ENCODE data around the gene NHERF2. TPM values are rescaled to one million over a fixed set of nuclear protein-coding genes. Genes with fewer than 3 reads are reported as not detected.

Gene NHERF2
- total RNA-seq, 1 donor from 2014 or later = 2.3 TPM

GRCh38 chr16:2077016-2077415, 50.3 kb downstream of the NHERF2 start:
- DNase-seq (ENCODE audit: low spot score) = no peak
- Mint-ChIP-seq H3K27ac (no peak overlapping the region), H3K36me3 (ENCODE audit: low read depth) (peaks cover 11% of the 10 kb centered on the region), H3K4me1 (ENCODE audit: low read depth) (no peaks in the 10 kb centered on the region), H3K4me3 (ENCODE audit: low read depth) (no peak overlapping the region), H3K9me3 (no peaks in the 10 kb centered on the region), H3K27me3 (ENCODE audit: low read depth) (no peaks in the 10 kb centered on the region)
- intact Hi-C loops (cut with micrococcal nuclease) = no loop called here

GRCh38 chr16:2077696-2078095, 51.0 kb downstream of the NHERF2 start:
- Mint-ChIP-seq H3K9me3 (no peaks in the 10 kb centered on the region), H3K36me3 (ENCODE audit: low read depth) (peaks cover 14% of the 10 kb centered on the region), H3K27ac (no peak overlapping the region), H3K27me3 (ENCODE audit: low read depth) (no peaks in the 10 kb centered on the region), H3K4me1 (ENCODE audit: low read depth) (no peaks in the 10 kb centered on the region), H3K4me3 (ENCODE audit: low read depth) (no peak overlapping the region)
- no peak for DNase-seq (ENCODE audit: low spot score)
- intact Hi-C loops (cut with micrococcal nuclease) = no loop called here

DNA sequence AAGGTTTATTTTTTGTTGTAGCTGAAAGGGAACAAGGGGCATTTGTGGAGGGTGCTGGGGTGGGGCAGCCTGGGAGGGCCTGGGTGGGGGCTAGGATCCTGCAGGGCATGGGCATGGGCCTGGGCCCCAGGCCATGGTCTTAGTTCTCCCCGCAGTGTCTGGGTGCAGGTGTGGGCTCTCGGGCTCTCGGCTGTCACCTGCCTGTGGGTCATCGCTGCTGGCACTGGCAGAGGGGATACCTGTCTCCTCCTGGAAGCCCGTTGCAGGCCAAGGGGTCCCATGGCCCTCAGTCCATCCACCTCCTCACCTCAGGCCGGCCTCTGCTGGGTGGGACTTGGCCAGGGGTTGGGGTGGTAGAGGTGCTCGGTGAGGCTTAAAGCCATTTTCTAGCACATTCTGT, 51.4 kb downstream of the NHERF2 start:
- intact Hi-C loops (cut with micrococcal nuclease) = no loop called here
- no peaks in the 10 kb centered on the region for H3K9me3 Mint-ChIP-seq
- no peaks in the 10 kb centered on the region for H3K27me3 Mint-ChIP-seq (ENCODE audit: low read depth)
- H3K27ac Mint-ChIP-seq = no peak overlapping the region
- peaks cover 14% of the 10 kb centered on the region for H3K36me3 Mint-ChIP-seq (ENCODE audit: low read depth)
- H3K4me3 Mint-ChIP-seq (ENCODE audit: low read depth) = no peak overlapping the region
- no peaks in the 10 kb centered on the region for H3K4me1 Mint-ChIP-seq (ENCODE audit: low read depth)
- DNase-seq (ENCODE audit: low spot score) = no peak

GRCh38 chr16:2078691-2079090, 52.0 kb downstream of the NHERF2 start:
- no peak for DNase-seq (ENCODE audit: low spot score)
- intact Hi-C loops (cut with micrococcal nuclease) = no loop called here
- no peaks in the 10 kb centered on the region for H3K9me3 Mint-ChIP-seq
- peaks cover 14% of the 10 kb centered on the region for H3K36me3 Mint-ChIP-seq (ENCODE audit: low read depth)
- H3K4me1 Mint-ChIP-seq (ENCODE audit: low read depth) = no peaks in the 10 kb centered on the region
- no peak overlapping the region for H3K4me3 Mint-ChIP-seq (ENCODE audit: low read depth)
- no peak overlapping the region for H3K27ac Mint-ChIP-seq
- no peaks in the 10 kb centered on the region for H3K27me3 Mint-ChIP-seq (ENCODE audit: low read depth)

DNA sequence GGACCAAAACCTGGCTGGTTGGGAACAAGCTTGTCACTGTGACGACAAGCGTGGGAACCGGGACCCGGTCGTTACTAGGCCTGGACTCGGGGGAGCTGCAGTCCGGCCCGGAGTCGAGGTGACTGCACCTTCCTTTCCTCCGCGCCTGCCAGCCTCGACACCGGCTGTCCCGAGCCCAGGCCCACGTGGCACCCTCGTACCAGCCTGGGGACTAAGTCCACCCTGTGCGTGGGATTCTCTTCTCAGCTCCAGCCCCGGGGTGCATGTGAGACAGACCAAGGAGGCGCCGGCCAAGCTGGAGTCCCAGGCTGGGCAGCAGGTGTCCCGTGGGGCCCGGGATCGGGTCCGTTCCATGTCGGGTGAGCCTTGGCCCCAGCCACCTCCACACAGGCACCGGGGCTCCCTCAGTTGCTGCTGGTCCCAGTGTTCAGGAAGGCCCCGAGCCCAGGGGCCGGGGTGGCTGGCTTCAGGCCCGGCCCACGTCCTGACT, 52.7 kb downstream of the NHERF2 start:
- H3K4me1 Mint-ChIP-seq (ENCODE audit: low read depth) = no peaks in the 10 kb centered on the region
- no peak overlapping the region for H3K4me3 Mint-ChIP-seq (ENCODE audit: low read depth)
- H3K27ac Mint-ChIP-seq = no peak overlapping the region
- no peaks in the 10 kb centered on the region for H3K9me3 Mint-ChIP-seq
- H3K36me3 Mint-ChIP-seq (ENCODE audit: low read depth) = peaks cover 14% of the 10 kb centered on the region
- DNase-seq (ENCODE audit: low spot score) = no peak
- intact Hi-C loops (cut with micrococcal nuclease) = no loop called here
- no peaks in the 10 kb centered on the region for H3K27me3 Mint-ChIP-seq (ENCODE audit: low read depth)

DNA sequence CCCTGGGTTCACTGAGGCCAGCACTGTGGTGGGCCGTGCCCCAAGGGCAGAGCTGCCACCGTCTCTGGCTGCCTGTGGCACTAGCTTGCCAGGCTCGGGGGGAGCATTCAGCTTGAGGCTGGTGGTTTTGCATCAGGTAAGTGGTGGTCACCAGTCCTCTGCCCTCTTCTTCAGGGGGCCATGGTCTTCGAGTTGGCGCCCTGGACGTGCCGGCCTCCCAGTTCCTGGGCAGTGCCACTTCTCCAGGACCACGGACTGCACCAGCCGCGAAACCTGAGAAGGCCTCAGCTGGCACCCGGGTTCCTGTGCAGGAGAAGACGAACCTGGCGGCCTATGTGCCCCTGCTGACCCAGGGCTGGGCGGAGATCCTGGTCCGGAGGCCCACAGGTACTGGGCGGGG, 53.3 kb downstream of the NHERF2 start:
- Mint-ChIP-seq H3K9me3 (no peaks in the 10 kb centered on the region), H3K27me3 (ENCODE audit: low read depth) (no peaks in the 10 kb centered on the region), H3K27ac (no peak overlapping the region), H3K4me1 (ENCODE audit: low read depth) (no peaks in the 10 kb centered on the region), H3K36me3 (ENCODE audit: low read depth) (peaks cover 8% of the 10 kb centered on the region), H3K4me3 (ENCODE audit: low read depth) (no peak overlapping the region)
- intact Hi-C loops (cut with micrococcal nuclease) = no loop called here
- no peak for DNase-seq (ENCODE audit: low spot score)

- intact Hi-C loops (cut with micrococcal nuclease) = no loop called here
- no peak overlapping the region for H3K4me3 Mint-ChIP-seq (ENCODE audit: low read depth)
- H3K4me1 Mint-ChIP-seq (ENCODE audit: low read depth) = no peaks in the 10 kb centered on the region
- no peak overlapping the region for H3K27ac Mint-ChIP-seq
- H3K9me3 Mint-ChIP-seq = no peaks in the 10 kb centered on the region
- H3K27me3 Mint-ChIP-seq (ENCODE audit: low read depth) = no peaks in the 10 kb centered on the region
- H3K36me3 Mint-ChIP-seq (ENCODE audit: low read depth) = peaks cover 3% of the 10 kb centered on the region
- no peak for DNase-seq (ENCODE audit: low spot score)
Observed at GRCh38 chr16:2081201-2082084, 54.7 kb downstream of the NHERF2 start.

DNA sequence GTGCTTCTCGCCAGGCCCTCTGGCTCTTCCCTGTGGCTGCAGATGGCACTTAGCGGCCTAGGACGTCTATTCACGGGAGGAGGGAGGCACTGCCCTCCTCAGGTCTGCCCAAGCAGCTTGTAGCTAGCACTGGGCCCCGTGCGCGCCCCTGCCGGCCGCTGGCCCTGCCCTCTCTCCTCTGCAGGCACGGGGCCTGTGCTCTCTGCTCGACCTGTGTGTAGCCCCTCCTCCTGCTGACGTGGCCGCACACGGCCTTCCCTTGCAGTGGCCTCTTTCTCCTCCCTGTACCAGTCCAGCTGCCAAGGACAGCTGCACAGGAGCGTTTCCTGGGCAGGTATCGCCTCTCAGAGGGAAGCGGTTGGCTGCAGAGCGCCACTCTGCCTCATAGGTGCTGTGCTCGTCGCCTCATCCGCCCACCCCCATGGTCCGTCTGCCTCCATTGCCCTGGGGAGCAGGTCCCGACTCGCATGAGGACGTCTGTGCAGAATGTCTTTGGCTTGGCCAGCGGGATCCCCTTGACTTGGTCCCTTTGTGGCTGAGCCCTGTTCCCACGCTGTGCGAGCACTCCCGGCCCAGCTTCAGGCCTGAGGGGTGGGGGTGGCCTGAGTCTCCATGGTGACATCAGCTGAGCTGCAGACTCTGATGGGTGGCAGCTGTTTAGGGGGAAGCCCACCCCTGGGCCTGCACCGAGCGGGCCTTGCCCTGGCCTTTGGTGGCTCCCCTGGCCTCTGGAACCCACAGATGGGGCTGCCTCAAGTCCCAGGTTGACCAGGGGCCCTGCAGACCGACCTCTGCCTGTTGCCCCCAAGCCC, 55.7 kb downstream of the NHERF2 start:
- Mint-ChIP-seq H3K4me1 (ENCODE audit: low read depth) (no peaks in the 10 kb centered on the region), H3K36me3 (ENCODE audit: low read depth) (peaks cover 7% of the 10 kb centered on the region), H3K27me3 (ENCODE audit: low read depth) (no peaks in the 10 kb centered on the region), H3K27ac (no peak overlapping the region), H3K4me3 (ENCODE audit: low read depth) (no peak overlapping the region), H3K9me3 (no peaks in the 10 kb centered on the region)
- intact Hi-C loops (cut with micrococcal nuclease) = no loop called here
- DNase-seq (ENCODE audit: low spot score) = no peak

- Mint-ChIP-seq H3K9me3 (no peaks in the 10 kb centered on the region), H3K4me3 (ENCODE audit: low read depth) (no peak overlapping the region), H3K4me1 (ENCODE audit: low read depth) (no peaks in the 10 kb centered on the region), H3K27ac (no peak overlapping the region), H3K36me3 (ENCODE audit: low read depth) (peaks cover 7% of the 10 kb centered on the region), H3K27me3 (ENCODE audit: low read depth) (no peaks in the 10 kb centered on the region)
- intact Hi-C loops (cut with micrococcal nuclease) = no loop called here
- no peak for DNase-seq (ENCODE audit: low spot score)
Observed at GRCh38 chr16:2082983-2083364, 56.3 kb downstream of the NHERF2 start.

GRCh38 chr16:2083409-2083808, 56.7 kb downstream of the NHERF2 start:
- H3K9me3 Mint-ChIP-seq = no peaks in the 10 kb centered on the region
- H3K27me3 Mint-ChIP-seq (ENCODE audit: low read depth) = no peaks in the 10 kb centered on the region
- H3K4me3 Mint-ChIP-seq (ENCODE audit: low read depth) = no peak overlapping the region
- no peak overlapping the region for H3K27ac Mint-ChIP-seq
- intact Hi-C loops (cut with micrococcal nuclease) = no loop called here
- H3K4me1 Mint-ChIP-seq (ENCODE audit: low read depth) = no peaks in the 10 kb centered on the region
- peaks cover 7% of the 10 kb centered on the region for H3K36me3 Mint-ChIP-seq (ENCODE audit: low read depth)
- DNase-seq (ENCODE audit: low spot score) = no peak

DNA sequence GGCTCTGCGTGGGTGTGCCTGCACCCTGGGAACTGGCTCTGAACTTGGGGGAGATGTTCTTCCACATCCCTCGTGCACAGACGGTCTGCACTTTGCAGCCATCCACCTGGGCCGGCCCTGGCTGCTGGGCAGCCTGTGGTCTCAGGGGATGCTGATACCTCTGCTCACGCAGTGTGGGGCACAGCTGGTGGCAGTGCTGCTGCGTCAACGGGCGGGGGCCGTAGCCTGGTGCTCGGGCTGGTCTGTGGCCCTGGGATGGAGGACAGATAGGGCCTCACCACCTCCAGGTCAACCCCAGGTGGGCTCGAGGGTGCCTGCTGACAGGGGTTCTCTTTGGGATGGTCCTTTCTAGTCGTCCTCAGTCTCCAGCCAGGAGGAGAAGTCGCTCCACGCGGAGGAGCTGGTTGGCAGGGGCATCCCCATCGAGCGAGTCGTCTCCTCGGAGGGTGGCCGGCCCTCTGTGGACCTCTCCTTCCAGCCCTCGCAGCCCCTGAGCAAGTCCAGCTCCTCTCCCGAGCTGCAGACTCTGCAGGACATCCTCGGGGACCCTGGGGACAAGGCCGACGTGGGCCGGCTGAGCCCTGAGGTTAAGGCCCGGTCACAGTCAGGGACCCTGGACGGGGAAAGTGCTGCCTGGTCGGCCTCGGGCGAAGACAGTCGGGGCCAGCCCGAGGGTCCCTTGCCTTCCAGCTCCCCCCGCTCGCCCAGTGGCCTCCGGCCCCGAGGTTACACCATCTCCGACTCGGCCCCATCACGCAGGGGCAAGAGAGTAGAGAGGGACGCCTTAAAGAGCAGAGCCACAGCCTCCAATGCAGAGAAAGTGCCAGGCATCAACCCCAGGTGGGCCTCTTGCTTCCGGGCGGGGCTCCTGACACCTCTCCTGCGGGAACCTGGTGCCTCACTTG, 57.4 kb downstream of the NHERF2 start:
- Mint-ChIP-seq H3K36me3 (ENCODE audit: low read depth) (peaks cover 13% of the 10 kb centered on the region), H3K27ac (no peak overlapping the region)
- intact Hi-C loops (cut with micrococcal nuclease) = no loop called here

DNA sequence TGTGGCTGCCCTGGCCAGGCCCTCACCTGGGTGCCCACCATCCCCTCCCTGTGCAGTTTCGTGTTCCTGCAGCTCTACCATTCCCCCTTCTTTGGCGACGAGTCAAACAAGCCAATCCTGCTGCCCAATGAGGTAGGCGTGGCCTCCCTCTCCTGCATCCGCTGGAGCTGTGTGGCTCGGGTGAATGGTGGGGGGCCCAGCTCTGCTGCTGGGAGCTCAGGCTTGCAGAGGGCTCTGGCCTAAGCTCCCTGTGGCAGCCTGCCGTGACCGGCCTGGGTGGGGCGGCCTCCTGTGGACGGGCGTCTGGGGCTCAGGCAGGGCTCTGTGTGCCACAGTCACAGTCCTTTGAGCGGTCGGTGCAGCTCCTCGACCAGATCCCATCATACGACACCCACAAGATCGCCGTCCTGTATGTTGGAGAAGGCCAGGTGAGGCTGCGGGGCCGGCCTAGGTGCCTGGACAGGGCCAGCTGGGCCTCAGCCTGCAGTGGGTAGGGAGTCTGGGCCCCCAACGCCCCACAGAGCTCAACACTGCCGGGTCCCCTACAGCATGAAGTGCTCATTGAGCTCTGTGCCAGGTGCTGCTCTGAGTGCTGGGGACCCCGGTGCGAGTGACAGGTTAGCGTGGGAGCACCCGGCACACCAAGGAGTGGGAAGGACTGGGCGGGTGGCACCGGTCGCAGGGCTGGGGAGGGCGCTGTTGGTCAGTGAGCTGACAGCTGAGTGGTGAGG, 58.4 kb downstream of the NHERF2 start:
- no peak overlapping the region for H3K27ac Mint-ChIP-seq
- intact Hi-C loops (cut with micrococcal nuclease) = no loop called here
- no peaks in the 10 kb centered on the region for H3K9me3 Mint-ChIP-seq
- H3K36me3 Mint-ChIP-seq (ENCODE audit: low read depth) = peaks cover 14% of the 10 kb centered on the region
- H3K27me3 Mint-ChIP-seq (ENCODE audit: low read depth) = no peaks in the 10 kb centered on the region
- no peak for DNase-seq (ENCODE audit: low spot score)
- no peak overlapping the region for H3K4me3 Mint-ChIP-seq (ENCODE audit: low read depth)
- H3K4me1 Mint-ChIP-seq (ENCODE audit: low read depth) = no peaks in the 10 kb centered on the region

More for the DNA sequence above, 57.4 kb downstream of the NHERF2 start:
- no peaks in the 10 kb centered on the region for H3K4me1 Mint-ChIP-seq (ENCODE audit: low read depth)
- no peak overlapping the region for H3K4me3 Mint-ChIP-seq (ENCODE audit: low read depth)
- no peaks in the 10 kb centered on the region for H3K27me3 Mint-ChIP-seq (ENCODE audit: low read depth)
- no peaks in the 10 kb centered on the region for H3K9me3 Mint-ChIP-seq
- DNase-seq (ENCODE audit: low spot score) = no peak

All from activated T-helper 2 cell treated with anti-CD3 and anti-CD28 coated beads, Interferon-gamma antibody, Interleukin-2, Interleukin-4, amounts not matched to agents 10 μg/mL and 5 μg/mL and 100 μg/mL, durations not matched to agents 14 hours and 24 hours and 36 hours (primary cell).